DMS 273 (cell line): ENCODE measurements around the gene TLR6.
"Not testable (repeated sequence)": the region's sequence is repeated elsewhere in the genome, so short reads cannot be mapped to it uniquely, and the experiment has no call there.

Source experiments
- DNase-seq: peaks from one replicate; lab custom pipeline; 2025; ENCODE audit not compliant: unreplicated experiment; lab: John Stamatoyannopoulos, UW

Gene TLR6

DNA sequence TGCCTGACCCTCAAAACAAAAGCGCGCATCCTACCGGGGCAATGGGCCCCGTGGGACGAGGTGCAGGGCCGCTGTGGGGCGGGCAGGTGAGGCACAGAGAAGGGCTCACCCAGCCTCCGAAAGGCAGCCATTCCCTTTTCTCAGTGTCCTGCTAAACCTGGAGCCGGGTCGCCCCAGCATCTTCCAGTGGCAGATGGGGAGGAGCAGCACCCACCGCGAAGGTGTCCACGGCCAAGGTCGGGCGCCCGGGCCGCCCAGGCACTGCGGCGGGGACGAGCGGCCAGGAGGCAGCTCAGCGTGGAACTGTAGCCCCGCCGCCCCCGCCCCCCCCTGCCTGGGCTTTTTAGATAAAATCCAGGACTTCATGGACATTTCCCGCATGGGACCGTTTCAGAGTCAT, 32.9 kb downstream of the TLR6 start:
- no peak for DNase-seq

DNA sequence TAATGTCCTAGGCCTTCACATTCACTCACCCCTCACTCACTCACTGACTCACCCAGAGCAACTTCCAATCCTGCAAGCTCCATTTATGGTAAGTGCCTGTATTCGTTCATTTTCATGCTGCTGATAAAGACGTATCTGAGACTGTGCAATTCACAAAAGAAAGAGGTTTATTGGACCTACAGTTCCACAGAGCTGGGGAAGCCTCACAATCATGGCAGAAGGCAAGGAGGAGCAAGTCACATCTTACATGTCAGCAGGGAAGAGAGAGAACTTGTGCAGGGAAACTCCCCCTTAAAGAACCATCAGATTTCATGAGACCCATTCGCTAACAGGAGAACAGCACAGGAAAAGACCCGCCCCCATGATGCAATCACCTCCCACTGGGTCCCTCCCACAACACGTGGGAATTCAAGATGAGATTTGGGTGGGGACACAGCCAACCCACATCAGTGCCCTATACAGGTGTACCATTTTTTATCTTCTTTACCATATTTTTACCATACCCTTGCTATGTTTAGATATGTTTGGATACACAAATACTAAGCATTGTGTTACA, 33.8 kb downstream of the TLR6 start:
- no peak for DNase-seq

DNA sequence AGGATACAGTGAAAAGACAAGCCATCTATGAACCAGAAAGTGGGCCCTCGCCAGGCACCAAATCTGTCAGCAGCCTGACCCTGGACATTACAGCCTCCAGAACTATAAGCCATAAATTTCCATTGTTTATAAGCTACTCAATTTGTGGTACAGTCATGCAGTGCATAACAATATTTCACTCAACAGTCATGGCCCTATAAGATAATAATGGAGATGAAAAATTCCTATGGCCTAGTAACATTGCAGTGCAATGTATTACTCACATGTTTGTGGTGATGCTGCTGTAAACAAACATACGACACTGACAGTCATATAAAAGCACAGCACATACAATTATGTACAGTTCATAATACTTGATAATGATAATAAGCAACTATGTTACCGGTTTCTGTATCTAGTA, 34.9 kb downstream of the TLR6 start:
- DNase-seq = no peak

DNA sequence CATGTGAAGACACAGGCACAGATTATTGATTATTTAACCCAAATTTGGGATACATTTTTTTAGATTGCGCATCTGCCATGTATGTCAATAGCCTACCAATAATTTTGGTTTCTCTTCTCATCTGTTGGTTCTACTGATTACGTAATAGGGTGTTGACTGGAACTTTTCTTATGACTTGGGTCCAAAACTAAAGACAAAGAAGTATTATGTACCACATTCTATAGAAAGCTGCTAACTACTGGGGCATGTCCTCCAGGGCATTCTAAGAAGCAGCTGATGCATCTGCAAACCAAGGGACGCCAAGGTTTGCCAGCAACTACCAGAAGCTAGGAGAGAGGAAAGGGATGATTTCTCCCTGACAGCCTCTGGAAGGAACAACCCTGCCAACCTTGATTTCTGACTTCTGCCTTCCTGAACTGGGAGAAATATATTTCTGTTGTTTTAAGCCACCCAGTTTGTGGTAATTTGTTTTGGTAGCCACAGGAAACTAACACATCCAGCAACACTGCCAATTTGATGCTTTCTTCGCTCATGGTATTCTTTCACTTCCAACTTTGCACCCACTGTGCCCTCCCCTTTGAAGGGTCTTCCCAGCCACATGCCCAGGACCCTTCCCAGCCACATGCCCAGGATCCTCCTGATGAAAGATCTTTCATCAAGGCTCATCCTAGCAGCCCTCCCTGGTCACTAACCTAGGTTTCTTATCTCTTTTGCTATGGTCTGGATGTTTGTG, 36.1 kb downstream of the TLR6 start:
- no peak for DNase-seq

DNA sequence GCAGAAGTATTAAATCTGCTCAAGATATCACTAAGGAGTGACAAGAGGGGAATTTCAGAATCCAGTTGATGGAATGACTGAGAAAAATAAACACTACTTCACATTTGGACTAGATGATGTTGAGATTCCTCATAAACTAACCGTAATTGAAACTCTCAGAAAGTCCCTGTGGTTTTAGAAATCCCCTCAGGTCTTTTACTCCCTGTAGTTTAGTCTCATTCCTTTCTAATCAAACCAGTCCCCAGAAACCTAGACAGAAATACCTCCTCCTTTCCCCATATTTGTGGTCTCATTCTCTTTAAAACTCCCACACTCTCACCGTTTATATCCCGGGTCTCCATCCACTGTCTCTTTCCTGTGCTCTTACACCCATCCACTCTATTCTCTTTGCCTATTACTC, 37.0 kb downstream of the TLR6 start:
- DNase-seq = no peak

DNA sequence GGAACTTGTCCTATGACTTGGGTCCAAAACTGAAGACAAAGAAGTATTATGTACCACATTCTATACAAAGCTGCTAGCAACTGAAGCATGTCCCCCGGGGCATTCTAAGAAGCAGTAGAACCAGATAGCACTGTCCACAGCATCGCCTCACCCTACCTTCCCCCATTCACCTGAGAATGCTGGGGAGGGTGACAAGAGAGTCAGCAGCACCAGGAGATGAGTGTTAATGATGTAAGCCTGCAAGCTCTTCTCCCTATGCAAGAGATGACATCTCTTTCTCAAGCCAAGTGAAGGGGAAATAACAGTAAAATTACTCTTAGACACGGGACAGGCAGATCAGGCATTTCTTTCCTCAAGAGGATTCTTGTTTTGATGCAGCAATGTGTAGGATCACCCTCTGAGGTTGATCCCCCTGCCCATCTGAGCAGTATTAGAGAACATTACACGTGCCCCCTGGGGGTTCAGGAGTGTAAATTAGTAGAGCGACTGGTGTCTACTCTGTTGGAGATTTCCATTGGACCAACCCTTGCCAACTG, 38.1 kb downstream of the TLR6 start:
- DNase-seq = no peak

DNA sequence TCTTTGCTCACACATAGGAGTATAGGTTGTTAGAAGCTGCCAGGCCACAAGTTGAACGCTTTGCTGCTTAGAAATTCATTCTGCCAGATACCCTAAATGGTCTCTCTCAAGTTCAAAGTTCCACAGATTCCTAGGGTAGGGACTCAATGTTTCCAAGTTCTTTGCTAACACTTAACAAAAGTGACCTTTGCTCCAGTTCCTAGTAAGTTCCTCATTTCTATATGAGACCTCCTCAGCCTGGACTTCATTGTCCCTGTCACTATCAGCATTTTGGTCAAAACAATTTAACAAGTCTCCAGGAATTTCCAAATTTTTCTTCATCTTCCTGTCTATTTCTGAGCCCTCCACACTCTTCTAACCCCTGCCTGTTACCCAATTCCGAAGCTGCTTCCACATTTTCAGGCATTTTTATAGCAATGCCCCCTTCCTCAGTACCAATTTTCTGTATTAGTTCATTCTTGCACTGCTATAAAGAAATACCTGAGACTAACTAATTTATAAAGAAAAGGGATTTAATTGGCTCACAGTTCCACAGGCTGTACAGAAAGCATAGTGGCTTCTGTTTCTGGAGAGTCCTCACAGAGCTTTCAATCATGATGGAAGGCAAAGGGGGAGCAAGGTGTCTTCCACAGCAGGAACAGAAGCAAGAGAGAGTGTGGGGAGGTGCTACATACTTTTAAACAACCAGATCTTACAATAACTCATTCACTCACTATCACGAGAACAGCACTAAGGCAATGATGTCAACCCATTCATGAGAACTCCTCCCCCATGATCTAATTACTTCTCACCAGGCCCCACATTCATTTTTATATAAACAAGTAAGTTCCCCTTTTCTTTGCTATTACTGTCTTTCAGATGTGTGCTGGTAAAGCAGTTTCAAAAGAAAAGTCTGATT, 40.5 kb downstream of the TLR6 start:
- no peak for DNase-seq

DNA sequence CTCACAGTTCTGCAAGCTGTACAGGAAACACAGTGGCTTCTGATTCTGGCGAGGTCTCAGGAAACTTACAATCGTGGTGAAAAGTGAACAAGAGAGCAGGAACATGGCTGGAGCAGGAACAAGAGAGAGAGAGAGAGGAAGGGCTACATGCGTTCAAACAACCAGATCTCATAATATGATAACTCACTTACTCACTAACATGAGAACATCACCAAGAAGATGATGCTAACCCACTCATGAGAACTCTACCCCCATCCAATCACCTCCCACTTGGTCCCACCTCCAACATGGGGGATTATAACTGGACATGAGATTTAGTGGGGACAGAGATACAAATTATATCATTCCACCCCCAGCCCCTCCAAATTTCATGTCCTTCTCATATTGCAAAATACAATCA, 42.2 kb downstream of the TLR6 start:
- no peak for DNase-seq

DNA sequence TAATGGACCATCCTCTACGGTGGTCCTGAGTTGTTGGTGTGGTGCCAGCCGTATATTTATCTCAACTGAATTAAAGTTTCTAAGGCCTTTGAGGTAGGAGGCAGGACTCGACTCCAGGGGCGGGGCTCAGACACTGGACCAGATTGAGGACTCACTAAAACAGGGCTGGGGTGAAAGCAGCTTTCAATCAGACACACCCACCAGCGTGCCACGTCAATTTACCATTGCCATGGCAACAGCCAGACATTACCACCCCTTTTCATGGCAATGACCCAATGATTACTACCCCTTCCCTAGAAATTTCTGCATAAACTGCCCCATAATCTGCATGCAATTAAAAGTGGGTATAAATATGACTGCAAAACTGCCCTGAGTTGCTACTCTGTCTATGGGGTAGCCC, 45.3 kb downstream of the TLR6 start:
- DNase-seq = no peak

DNA sequence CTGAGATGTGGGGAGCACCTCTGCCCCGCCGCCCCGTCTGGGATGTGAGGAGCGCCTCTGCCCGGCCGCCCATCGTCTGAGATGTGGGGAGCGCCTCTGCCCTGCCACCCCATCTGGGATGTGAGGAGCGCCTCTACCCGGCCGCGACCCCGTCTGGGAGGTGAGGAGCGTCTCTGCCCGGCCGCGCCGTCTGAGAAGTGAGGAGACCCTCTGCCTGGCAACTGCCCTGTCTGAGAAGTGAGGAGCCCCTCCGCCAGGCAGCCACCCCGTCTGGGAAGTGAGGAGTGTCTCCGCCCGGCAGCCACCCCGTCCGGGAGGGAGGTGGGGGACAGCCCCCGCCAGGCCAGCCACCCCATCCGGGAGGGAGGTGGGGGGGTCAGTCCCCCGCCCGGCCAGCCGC, 49.2 kb downstream of the TLR6 start:
- DNase-seq = not testable (repeated sequence)

DNA sequence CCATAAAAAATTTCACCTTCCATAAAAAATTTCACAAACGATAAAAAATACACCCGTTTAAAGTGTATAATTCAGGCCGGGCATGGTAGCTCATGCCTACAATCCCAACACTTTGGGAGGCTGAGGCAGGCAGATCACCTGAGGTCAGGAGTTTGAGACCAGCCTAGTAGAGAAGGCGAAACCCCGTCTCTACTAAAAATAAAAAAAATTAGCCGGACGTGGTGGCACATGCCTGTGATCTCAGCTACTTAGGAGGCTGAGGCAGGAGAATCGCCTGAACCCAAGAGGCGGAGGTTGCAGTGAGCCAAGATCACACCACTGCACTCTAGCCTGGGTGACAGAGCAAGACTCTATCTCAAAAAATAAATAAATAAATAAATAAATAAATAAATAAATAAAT, 50.4 kb downstream of the TLR6 start:
- DNase-seq = not testable (repeated sequence)

DNA sequence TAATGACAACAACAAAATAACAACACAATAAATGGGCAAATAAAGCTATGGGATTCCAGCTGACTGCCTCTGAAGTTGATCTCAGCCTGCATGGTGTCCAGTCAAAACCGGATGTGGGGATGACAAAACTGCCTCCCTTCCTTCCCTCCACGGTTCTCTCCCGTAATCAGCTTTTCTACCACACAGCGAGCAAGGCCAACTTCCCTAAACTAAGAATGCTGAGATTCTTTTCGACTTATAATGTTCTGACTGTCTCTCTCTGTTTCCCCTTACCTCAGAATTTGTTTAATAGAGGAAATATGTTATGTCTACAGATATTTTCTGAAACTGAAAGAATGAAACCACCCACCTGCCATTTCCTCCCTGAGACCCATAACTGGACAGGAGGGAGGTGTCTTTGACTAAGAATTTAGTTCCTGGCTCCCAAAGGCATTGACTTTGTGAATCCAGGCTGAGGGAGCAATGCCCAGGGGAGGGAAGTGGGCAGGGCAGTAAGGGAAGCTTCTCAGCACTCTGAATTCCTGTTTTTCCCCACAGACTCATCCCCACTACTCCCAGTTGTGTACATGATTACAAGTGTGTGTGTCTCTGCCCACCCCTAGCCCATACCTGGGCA, 51.0 kb downstream of the TLR6 start:
- no peak for DNase-seq

DNA sequence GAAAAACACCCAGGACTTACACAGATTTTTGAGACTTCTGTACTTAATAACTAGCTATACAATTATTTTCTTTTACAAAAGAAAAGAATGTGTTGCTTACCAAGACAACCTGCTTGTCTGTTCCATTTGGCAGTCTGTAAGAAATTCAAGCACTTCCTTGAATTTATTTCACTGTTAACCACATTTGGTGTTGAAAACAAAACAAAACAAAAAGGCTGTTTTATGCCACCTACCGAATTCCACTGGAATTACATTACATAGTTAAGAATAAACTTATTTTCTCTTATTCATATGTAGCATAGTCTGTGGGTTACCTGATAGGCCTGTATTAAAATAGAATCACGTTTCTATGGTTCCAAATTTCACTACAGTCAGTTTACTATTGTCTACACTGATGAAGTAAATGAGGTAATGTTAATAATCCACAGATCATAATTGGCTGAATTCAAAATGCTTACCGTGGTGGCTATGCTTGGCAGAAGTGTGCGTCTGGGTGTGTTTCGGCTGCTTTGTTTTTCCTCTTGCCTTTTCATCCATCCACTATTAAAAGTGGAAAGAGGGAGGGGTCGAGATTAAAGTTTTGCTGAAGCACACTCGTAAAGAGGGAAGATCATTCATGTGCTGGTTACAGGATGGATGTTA, 51.8 kb downstream of the TLR6 start, which contains the start of gene TLR1:
TLR1 (minus strand) TSS at position 138 of the 642 bp plus-strand sequence. CDS start 5,960 bp downstream, outside the sequence.
- peak; percentile 46 for DNase-seq

DNA sequence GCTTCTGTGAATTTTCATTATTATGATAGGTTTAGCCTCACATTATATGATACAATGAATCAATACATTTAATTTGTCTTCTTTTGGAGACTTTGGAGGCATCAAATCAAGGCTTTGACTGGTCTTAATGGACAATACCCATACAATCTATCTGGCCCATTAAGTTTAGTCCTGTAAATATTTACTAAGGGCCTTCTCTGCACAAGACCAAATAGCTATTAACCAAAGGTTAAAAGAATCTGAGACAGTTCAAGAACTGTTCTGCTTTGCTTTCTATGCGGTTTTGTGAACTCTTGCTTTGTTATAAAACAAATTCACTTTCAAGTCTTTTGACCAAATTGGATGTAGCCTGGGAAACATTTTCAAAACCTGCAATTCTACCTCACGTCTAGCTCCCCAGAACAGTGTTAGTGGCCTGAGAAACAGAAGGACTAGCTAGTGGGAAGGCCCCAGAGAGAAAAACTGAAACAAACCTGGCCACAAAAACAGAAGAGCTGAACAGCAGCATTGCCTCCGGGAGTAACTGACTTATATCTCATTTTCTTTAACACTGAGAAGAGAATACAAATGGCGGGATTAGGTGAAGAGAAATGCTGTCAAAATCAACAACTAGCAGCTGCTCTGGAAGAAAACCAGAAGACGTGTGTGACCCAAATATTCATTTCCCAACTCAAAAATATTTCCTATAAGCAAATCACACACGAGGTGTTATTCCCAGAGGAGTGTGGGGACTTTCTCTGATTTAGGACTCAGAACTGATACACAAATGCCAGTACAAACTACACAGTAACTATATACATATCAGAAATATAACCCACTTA, 52.6 kb downstream of the TLR6 start:
- no peak for DNase-seq

DNA sequence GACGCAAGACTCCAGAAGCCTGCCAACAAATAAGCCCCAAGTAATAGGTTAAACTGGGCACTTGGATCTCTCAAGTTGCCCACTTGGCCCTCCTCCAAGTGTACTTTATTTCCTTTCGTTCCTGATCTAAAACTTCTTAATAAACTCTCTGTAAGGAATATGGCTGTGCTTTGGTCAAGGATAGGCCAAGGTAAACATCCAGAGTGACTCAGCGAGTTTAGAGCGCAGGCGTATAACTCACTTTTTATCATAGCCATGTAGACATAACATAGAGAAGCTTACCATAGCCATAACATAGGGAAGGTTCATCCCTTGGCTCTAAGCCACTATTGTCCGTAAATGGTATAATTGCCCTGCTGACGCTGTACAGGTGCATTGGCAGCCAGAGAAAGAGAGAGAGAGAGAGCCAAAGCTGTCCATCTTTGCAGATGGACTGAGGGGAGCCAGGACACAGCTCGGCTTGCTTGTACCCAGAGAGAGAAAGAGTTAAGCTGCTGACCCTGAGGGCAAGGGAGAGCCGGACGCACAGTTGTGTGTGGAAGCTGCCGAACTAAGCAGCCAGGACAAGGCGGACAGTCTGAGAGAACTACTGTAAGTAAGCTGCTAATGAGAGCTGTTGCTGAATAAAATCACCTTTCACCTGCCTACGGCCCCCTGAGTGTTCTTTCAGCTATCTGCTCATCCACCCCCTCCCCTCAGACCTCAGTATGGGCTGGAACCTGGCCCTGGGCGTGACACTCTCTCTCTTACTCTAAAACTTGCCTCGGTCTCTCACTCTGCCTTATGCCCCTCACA, 53.9 kb downstream of the TLR6 start:
- peak; percentile 2 for DNase-seq

DNA sequence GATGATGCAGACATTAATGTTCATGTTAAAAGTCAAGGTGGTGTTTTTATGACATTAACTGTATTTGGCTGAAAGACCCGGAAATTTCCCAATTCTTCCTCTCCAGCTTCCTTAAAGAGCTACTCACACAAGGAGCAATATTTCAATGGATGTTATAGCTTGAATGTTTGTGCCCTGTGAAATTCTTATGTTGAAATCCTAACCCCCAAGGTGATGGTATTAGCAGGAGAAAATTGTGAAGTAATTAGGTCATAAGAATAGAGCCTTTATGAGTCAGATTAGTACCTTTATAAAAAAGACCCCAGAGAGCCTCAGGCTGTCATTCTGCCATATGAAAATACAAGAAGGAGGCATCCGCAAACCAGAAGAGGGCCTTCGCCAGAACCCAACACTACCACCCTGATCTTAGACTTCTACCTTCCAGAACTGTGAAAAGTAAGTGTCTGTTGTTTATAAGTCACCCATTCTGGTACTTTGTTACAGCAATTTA, 55.6 kb downstream of the TLR6 start:
- DNase-seq = no peak

DNA sequence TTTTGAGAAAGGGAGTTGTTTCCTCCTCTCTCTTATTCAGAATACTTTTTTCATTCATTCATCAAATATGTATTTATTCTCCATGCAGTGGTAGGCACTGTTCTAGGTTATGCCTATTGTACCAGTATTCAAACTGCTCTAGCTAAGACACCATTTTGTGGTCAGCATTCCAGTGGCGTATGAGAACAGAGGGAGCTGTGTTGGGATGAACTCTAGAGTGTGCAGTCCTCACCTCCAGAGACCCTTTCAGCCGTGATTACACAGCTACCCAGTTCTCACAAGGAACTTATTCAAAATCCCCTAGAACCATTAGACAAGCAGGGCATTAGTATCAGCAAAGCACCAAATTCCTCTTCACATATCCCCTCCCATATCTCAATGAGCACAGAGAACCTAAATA, 56.3 kb downstream of the TLR6 start:
- DNase-seq = no peak

DNA sequence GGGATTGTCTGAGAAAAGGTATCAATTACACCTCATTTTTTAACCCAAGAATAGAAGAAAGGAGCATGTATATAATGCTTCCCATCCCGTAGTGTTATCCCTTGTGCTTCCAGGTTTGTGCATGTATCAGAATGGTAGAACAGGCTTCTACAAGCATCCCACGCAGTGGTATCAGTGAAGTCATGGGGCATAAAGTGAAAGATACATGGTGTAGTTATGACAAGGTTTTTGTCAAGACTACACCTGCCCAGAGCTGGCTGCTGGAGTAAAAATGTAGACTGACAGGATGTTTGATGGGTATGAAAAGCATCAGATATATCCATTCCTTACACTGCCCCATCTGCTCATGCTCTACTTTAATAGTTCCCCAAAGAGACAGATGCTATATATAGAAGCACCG, 61.5 kb downstream of the TLR6 start:
- no peak for DNase-seq

DNA sequence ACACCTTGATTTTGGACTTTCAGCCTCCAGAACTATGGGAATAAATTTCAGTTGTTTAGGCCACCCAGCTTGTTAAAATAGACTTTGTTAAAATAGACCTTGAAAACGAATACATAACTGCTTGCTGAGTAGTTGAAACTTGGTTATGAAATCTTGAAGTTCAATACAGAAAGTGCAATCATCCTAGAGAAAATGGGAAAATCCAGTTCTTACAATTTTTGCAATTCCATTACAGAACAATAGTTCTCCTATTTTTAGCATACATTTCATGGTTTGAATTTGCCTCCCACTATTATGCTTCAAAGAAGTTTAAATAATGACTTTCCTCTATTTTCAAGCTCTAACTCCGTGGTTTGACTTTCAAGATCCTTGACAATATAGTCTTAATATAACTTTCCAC, 62.6 kb downstream of the TLR6 start:
- DNase-seq = no peak
